HepG2 (cell line): ENCODE data around the gene DPYD. TPM values are rescaled to one million over a fixed set of nuclear protein-coding genes. Genes with fewer than 3 reads are reported as not detected.

Experiments used
- ATAC-seq: fragments of 200-7000 bp; cut with Tn5 transposase; 3 replicates; pipeline ENCODE4 v1.9.1; 2020; ENCODE audit warnings: mild to moderate bottlenecking, moderate library complexity
- BruUV-seq: library from RNA; stranded (reverse); fragments of 400-500 nt; replicated peaks from 2 replicates; lab custom pipeline; 2021; lab: Mats Ljungman, UMichigan
- CTCF ChIA-PET: fragments of 300-600 bp; formaldehyde crosslinking; extraction: SDS; loops from one replicate; lab custom pipeline; 2021; ENCODE audit warnings: low total read pairs, inconsistent platforms, low intra/inter-chr PET ratio; lab: Yijun Ruan, JAX
- POLR2A ChIA-PET: fragments of 350-600 bp; sonication (Branson Sonifier 250); formaldehyde crosslinking; loops from one replicate; lab custom pipeline; 2020; ENCODE audit warnings: antibody characterized with exemption, inconsistent platforms; lab: Yijun Ruan, JAX
- DNase-seq: peaks from one replicate; pipeline ENCODE4 v3.0.0-alpha.2; 2015; ENCODE audit warnings: low spot score
- FAIRE-seq: peaks from 3 replicates; lab custom pipeline; 2011; peaks lifted over from hg19 to GRCh38; lab: Jason Lieb, UNC
- H2AFZ ChIP-seq: one replicate; pipeline ENCODE4 v1.6.1; 2011; ENCODE audit warnings: low read length, inconsistent platforms
- H3K27ac ChIP-seq: fragments of 300-600 bp; 3 replicates; pipeline ENCODE4 v1.8.0; 2011; ENCODE audit warnings: mixed run types, mild to moderate bottlenecking, mixed read lengths, low read length, inconsistent platforms; ENCODE audit not compliant: insufficient read depth; ENCODE audit errors: extremely low read length
- H3K27me3 ChIP-seq, 2 experiments: fragments of 200-600 bp in 1 of 2; 2 replicates in 1 of 2; 3 replicates in 1 of 2; pipeline versions ENCODE4 v1.6.0 to v1.8.0; 2011; ENCODE audit warnings: low read length in 2 of 2, mild to moderate bottlenecking in 2 of 2, moderate library complexity in 2 of 2, inconsistent platforms in 1 of 2; ENCODE audit not compliant: insufficient read depth in 2 of 2, control insufficient read depth in 1 of 2
- H3K36me3 ChIP-seq, 2 experiments: fragments of 200-600 bp in 1 of 2; replicated peaks in 1 of 2; 2 replicates in 1 of 2; 3 replicates in 1 of 2; pipeline versions ENCODE4 v1.5.1 to v1.8.0; 2011; ENCODE audit warnings: low read length in 2 of 2, inconsistent platforms in 1 of 2; ENCODE audit not compliant: insufficient read depth in 2 of 2, control insufficient read depth in 1 of 2
- H3K4me1 ChIP-seq: 2 replicates; pipeline ENCODE4 v1.5.1; 2012; ENCODE audit warnings: low read length, inconsistent platforms; ENCODE audit not compliant: insufficient read depth
- H3K4me2 ChIP-seq: 2 replicates; pipeline ENCODE4 v1.6.0; 2011; ENCODE audit warnings: low read depth, low read length, inconsistent platforms
- H3K4me3 ChIP-seq, 3 experiments: fragments of 200-600 bp in 1 of 3; sonication (generic), shearing (Covaris generic) in 1 of 3; replicated peaks in 1 of 3; 2 replicates each; pipeline ENCODE4 v1.5.1; 2011 to 2016; ENCODE audit warnings: low read length in 3 of 3, inconsistent platforms in 2 of 3, low read depth in 2 of 3, mild to moderate bottlenecking in 2 of 3, control low read depth in 1 of 3, mixed read lengths in 1 of 3; ENCODE audit not compliant: insufficient read depth in 1 of 3
- H3K79me2 ChIP-seq: one replicate; pipeline ENCODE4 v1.6.1; 2011; ENCODE audit warnings: low read length, inconsistent platforms; ENCODE audit not compliant: insufficient read depth
- H3K9ac ChIP-seq: 2 replicates; pipeline ENCODE4 v1.6.0; 2011; ENCODE audit warnings: mild to moderate bottlenecking, low read depth, low read length, inconsistent platforms; ENCODE audit not compliant: insufficient read depth
- H3K9me3 ChIP-seq: 2 replicates; pipeline ENCODE4 v1.5.1; 2012; ENCODE audit warnings: mild to moderate bottlenecking, low read length
- H4K20me1 ChIP-seq: 2 replicates; pipeline ENCODE4 v1.6.0; 2011; ENCODE audit warnings: inconsistent platforms, mild to moderate bottlenecking, low read length, moderate library complexity; ENCODE audit not compliant: insufficient read depth
- CHD2 ChIP-seq: IDR thresholded peaks from 2 replicates; pipeline ENCODE4 v1.6.1; 2011; ENCODE audit warnings: low read depth, low read length, improper control_type of control experiment
- CREB1 ChIP-seq, 2 experiments: fragments of 450-650 bp in 1 of 2; IDR thresholded peaks; 2 replicates each; pipeline ENCODE4 v1.6.1; 2016 to 2017; ENCODE audit warnings: control low read depth in 1 of 2, mild to moderate bottlenecking in 1 of 2, missing compliant biosample characterization in 1 of 2, missing genetic modification characterization in 1 of 2
- E2F1 ChIP-seq: sonication (generic); formaldehyde crosslinking; IDR thresholded peaks from 2 replicates; pipeline ENCODE4 v1.5.0; 2020; ENCODE audit warnings: missing genetic modification reagents
- FIP1L1 ChIP-seq: fragments of 200-400 bp; formaldehyde crosslinking; IDR thresholded peaks from 2 replicates; pipeline ENCODE4 v1.6.1; 2018; ENCODE audit warnings: low read depth, mild to moderate bottlenecking, low read length, moderate library complexity, borderline replicate concordance; ENCODE audit not compliant: insufficient read depth
- HMG20A ChIP-seq: IDR thresholded peaks from 2 replicates; pipeline ENCODE4 v1.6.1; 2016; ENCODE audit warnings: borderline replicate concordance
- KAT8 ChIP-seq: IDR thresholded peaks from 2 replicates; pipeline ENCODE4 v1.6.1; 2016; ENCODE audit warnings: missing genetic modification reagents, missing compliant biosample characterization
- MED1 ChIP-seq: sonication (generic); formaldehyde crosslinking; IDR thresholded peaks from 2 replicates; pipeline ENCODE4 v1.4.0; 2020; ENCODE audit warnings: missing genetic modification reagents
- MLLT10 ChIP-seq: sonication (generic); formaldehyde crosslinking; IDR thresholded peaks from 2 replicates; pipeline ENCODE4 v1.4.0; 2020; ENCODE audit warnings: missing genetic modification reagents
- NCOA5 ChIP-seq: sonication (generic); formaldehyde crosslinking; IDR thresholded peaks from 2 replicates; pipeline ENCODE4 v1.4.0; 2020; ENCODE audit warnings: missing genetic modification reagents
- RBAK ChIP-seq: sonication (generic); formaldehyde crosslinking; IDR thresholded peaks from 2 replicates; pipeline ENCODE4 v1.5.1; 2020; ENCODE audit warnings: mild to moderate bottlenecking, missing genetic modification reagents
- ZBTB14 ChIP-seq: sonication (generic); formaldehyde crosslinking; IDR thresholded peaks from 2 replicates; pipeline ENCODE4 v1.4.0; 2020; ENCODE audit warnings: missing genetic modification reagents
- ZNF460 ChIP-seq: sonication (generic); formaldehyde crosslinking; IDR thresholded peaks from 2 replicates; pipeline ENCODE4 v1.5.1; 2020; ENCODE audit warnings: missing genetic modification reagents, mild to moderate bottlenecking, borderline replicate concordance
- ZNF572 ChIP-seq: sonication (generic); formaldehyde crosslinking; IDR thresholded peaks from 2 replicates; pipeline ENCODE4 v1.5.1; 2020; ENCODE audit warnings: mild to moderate bottlenecking, missing genetic modification reagents
- ZNF597 ChIP-seq: sonication (generic); formaldehyde crosslinking; IDR thresholded peaks from 2 replicates; pipeline ENCODE4 v1.5.0; 2020; ENCODE audit warnings: missing genetic modification reagents
- ZNF749 ChIP-seq: sonication (generic); formaldehyde crosslinking; IDR thresholded peaks from 2 replicates; pipeline ENCODE4 v1.8.0; 2022; ENCODE audit warnings: mild to moderate bottlenecking, missing genetic modification reagents, moderate library complexity, borderline replicate concordance
- WGBS: methylation state at CpG from one replicate; pipeline ENCODE4 v1.1.6; 2017; ENCODE audit warnings: low lambda C conversion rate; 5-methylcytosine and 5-hydroxymethylcytosine counted together
- in situ Hi-C: cut with HindIII; loops from 2 replicates; pipeline ENCODE4 v1.10.0; 2017; ENCODE audit warnings: low pct_unique_long_range_greater_than_20kb; ENCODE audit not compliant: extremely low pct_ligation_motif_present
- intact Hi-C: fragments of 100-400 bp; cut with micrococcal nuclease; formaldehyde crosslinking; loops from one replicate; pipeline ENCODE4 v1.10.0; 2022; ENCODE audit not compliant: unreplicated experiment
- polyA plus RNA-seq, 8 experiments: library from polyadenylated mRNA; depleted of rRNA in 3 of 8; stranded (reverse) in 7 of 8; unstranded in 1 of 8; fragments of >200 nt; fragmentation: Illumina TruSeq in 4 of 8; extraction: Trizol in 4 of 8; gene quantifications; 2 replicates each; pipeline versions ENCODE4 v1.2.1 to v1.2.3, GENCODE V29; 2011 to 2016; ENCODE audit warnings: low read depth in 4 of 8, missing spikeins in 1 of 8, mixed read lengths in 1 of 8; ENCODE audit not compliant: insufficient read depth in 1 of 8
- total RNA-seq, 5 experiments: library from RNA; depleted of rRNA; stranded (reverse); fragments of >200 nt; fragmentation: Illumina TruSeq; extraction: Trizol; gene quantifications; 2 replicates each; pipeline ENCODE4 v1.2.3, GENCODE V29; 2016; ENCODE audit warnings: low read depth in 1 of 5
- TF ChIP-seq, protein P1 (sequence below): sonication (generic); formaldehyde crosslinking; IDR thresholded peaks from 2 replicates; pipeline ENCODE4 v1.4.0; 2020; ENCODE audit warnings: low read depth, mild to moderate bottlenecking, missing genetic modification reagents

DPYD gene
- total and polyA plus RNA-seq, 2 of the 13 experiments (the other 11 are each of a cell fraction or from before 2014, with no cell fraction given): 1.3 to 3.4 TPM

DNA sequence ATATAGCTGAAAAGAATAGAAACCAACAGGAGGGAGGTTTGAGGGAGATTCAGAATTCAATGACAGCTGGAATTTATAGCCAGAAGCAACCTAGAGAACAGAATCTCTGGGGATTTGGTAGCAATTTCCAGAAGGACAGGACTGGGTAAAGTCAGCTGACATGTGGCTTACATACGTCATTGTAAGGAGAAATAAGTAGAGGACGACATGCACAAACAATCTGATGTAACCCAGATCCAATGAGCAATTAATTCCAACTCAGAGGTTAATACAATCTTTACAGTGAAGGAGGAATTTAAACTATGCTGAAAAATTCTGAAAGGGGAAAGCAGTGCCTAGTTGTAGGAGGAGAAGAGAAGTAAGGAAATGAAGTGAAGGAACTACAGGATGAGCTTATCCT lies 815.3 kb downstream of the DPYD start:
- H3K4me1 ChIP-seq: no peaks in the 10 kb centered on the region
- H3K79me2 ChIP-seq: no peaks in the 10 kb centered on the region
- FAIRE-seq (no peak), ATAC-seq (no peak), DNase-seq (no peak)
- WGBS: 55% methylated on average over 2 of the region's 2 CpGs
- H3K4me3 ChIP-seq: no peak overlapping the region
- no peak overlapping the region for H3K4me2 ChIP-seq
- no peaks in the 10 kb centered on the region for H3K27me3 ChIP-seq
- H4K20me1 ChIP-seq: no peaks in the 10 kb centered on the region
- H3K9ac ChIP-seq: no peak overlapping the region
- no peaks in the 10 kb centered on the region for H3K36me3 ChIP-seq
- no peaks in the 10 kb centered on the region; the same call in 1 of the 2 replicates for H3K9me3 ChIP-seq
- H3K27ac ChIP-seq: no peak overlapping the region
- CTCF ChIA-PET: no interaction called here
- in situ Hi-C loops (no loop called here), intact Hi-C loops (no loop called here)
- no peak overlapping the region for H2AFZ ChIP-seq
- TF ChIP-seq ZNF597 (CRISPR knock-in tag) (no peak), MED1 (no peak), ZBTB14 (CRISPR knock-in tag) (no peak), RBAK (CRISPR knock-in tag) (no peak), MLLT10 (CRISPR knock-in tag) (no peak)
- POLR2A ChIA-PET: no interaction called here
- BruUV-seq: no TSS peak

DNA sequence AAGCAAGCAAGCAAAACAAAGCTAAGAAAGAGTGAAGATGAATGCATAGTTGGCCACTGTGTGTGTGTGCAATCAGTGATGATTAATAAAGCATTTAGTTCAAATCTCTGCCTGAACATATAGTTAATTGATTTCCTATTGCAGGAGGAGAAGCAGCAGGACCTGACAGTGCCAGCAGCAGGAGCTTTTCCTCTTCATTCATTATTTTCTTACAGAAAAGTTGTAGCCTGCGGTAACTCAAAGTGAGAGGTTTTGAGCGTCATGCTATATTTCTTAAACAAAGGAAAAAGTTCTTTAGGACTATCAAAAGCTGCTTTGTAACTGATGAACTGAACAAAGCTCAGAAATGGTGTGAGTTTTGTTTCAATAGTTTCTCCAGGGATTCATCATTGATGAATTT lies 819.3 kb downstream of the DPYD start:
- Histone ChIP-seq H3K4me2 (no peak overlapping the region), H3K79me2 (no peaks in the 10 kb centered on the region), H3K27ac (no peak overlapping the region), H3K4me3 (no peak overlapping the region), H3K4me1 (no peaks in the 10 kb centered on the region), H3K9me3 (no peaks in the 10 kb centered on the region; the same call in 1 of the 2 replicates), H4K20me1 (no peaks in the 10 kb centered on the region; the same call in 1 of the 2 replicates), H2AFZ (no peak overlapping the region), H3K36me3 (no peaks in the 10 kb centered on the region), H3K9ac (no peak overlapping the region), H3K27me3 (no peaks in the 10 kb centered on the region)
- in situ Hi-C loops (no loop called here), intact Hi-C loops (no loop called here)
- DNase-seq (no peak), ATAC-seq (no peak), FAIRE-seq (no peak)
- POLR2A ChIA-PET: no interaction called here
- 92% methylated on average over 2 of the region's 2 CpGs for WGBS
- no TSS peak for BruUV-seq
- CTCF ChIA-PET: no interaction called here
- TF ChIP-seq CREB1 (IDR thresholded peaks at IDR 0.05): no peak
- TF ChIP-seq CREB1 (CRISPR knock-in tag; IDR thresholded peaks at IDR 0.05): no peak
- TF ChIP-seq, protein P1, sequence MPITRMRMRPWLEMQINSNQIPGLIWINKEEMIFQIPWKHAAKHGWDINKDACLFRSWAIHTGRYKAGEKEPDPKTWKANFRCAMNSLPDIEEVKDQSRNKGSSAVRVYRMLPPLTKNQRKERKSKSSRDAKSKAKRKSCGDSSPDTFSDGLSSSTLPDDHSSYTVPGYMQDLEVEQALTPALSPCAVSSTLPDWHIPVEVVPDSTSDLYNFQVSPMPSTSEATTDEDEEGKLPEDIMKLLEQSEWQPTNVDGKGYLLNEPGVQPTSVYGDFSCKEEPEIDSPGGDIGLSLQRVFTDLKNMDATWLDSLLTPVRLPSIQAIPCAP (CRISPR knock-in tag): no peak
- TF ChIP-seq ZNF460 (CRISPR knock-in tag): no peak
- no peak for TF ChIP-seq HMG20A (CRISPR knock-in tag)
- TF ChIP-seq FIP1L1: no peak
- no peak for TF ChIP-seq ZNF572 (CRISPR knock-in tag)
- TF ChIP-seq NCOA5 (CRISPR knock-in tag): no peak
- TF ChIP-seq CHD2: no peak
- TF ChIP-seq ZNF749 (CRISPR knock-in tag): no peak
- no peak for TF ChIP-seq KAT8
- no peak for TF ChIP-seq E2F1
